KMS-11 (cell line): ENCODE measurements around the gene ACTG2.

ENCODE experiments used
- H2AFZ ChIP-seq: fragments of 200-600 bp; sonication (generic); 2 replicates; pipeline ENCODE4 v1.6.1; 2016; ENCODE audit warnings: antibody characterized with exemption, mixed run types, low read depth
- H3K27ac ChIP-seq: fragments of 200-600 bp; sonication (generic); 2 replicates; pipeline ENCODE4 v1.6.1; 2016; ENCODE audit warnings: mild to moderate bottlenecking, mixed run types
- H3K27me3 ChIP-seq: fragments of 200-600 bp; sonication (generic); 2 replicates; pipeline ENCODE4 v1.6.1; 2017; ENCODE audit warnings: mild to moderate bottlenecking, low read depth, mixed run types, moderate library complexity; ENCODE audit not compliant: insufficient read depth
- H3K36me3 ChIP-seq: fragments of 200-600 bp; sonication (generic); 2 replicates; pipeline ENCODE4 v1.6.1; 2017; ENCODE audit warnings: mild to moderate bottlenecking, mixed run types; ENCODE audit not compliant: insufficient read depth
- H3K4me1 ChIP-seq: fragments of 200-600 bp; sonication (generic); 2 replicates; pipeline ENCODE4 v1.6.1; 2016; ENCODE audit warnings: mild to moderate bottlenecking, low read depth, mixed run types; ENCODE audit not compliant: poor library complexity, severe bottlenecking
- H3K4me2 ChIP-seq: fragments of 200-600 bp; sonication (generic); 2 replicates; pipeline ENCODE4 v1.7.0; 2016; ENCODE audit warnings: mild to moderate bottlenecking, mixed run types
- H3K4me3 ChIP-seq: fragments of 200-600 bp; sonication (generic); IDR thresholded peaks from 2 replicates; pipeline ENCODE4 v1.6.1; 2017; ENCODE audit warnings: low read depth, low read length, mixed read lengths; ENCODE audit not compliant: insufficient read depth
- H3K79me2 ChIP-seq: fragments of 200-600 bp; sonication (generic); 2 replicates; pipeline ENCODE4 v1.6.1; 2016; ENCODE audit warnings: low read depth, mixed run types; ENCODE audit not compliant: insufficient read depth
- H3K9ac ChIP-seq: fragments of 200-600 bp; sonication (generic); 2 replicates; pipeline ENCODE4 v1.6.1; 2016; ENCODE audit warnings: mild to moderate bottlenecking, mixed run types
- H4K20me1 ChIP-seq: fragments of 200-600 bp; sonication (generic); 2 replicates; pipeline ENCODE4 v1.6.1; 2016; ENCODE audit warnings: mild to moderate bottlenecking, mixed run types; ENCODE audit not compliant: insufficient read depth
- TF ChIP-seq, protein P1 (sequence below): fragments of 200-600 bp; sonication (generic); conservative IDR thresholded peaks from 2 replicates; pipeline ENCODE4 v1.6.1; 2017; ENCODE audit warnings: low read depth, mild to moderate bottlenecking, antibody characterized with exemption, low read length, moderate library complexity, mixed read lengths

The ACTG2 gene

DNA sequence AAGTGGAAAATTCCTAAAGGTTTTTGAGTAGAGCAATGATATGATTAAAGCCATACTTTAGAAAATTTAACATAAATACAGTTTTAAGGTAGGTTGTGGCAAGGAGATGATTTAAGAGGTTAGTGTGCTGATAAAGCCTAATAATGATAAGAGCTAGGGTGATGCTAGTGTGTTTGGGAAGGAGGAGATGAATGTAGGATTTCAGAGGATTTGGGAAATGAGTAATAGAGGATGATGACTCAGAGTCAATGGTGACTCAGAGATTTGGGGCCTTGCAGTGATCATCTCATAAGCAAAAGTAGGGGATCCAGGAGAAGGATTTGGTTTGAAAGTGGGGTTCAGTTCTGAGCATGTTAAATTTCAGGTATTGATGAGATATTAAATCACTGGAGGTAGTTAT, 40.8 kb upstream of the ACTG2 start:
- H3K27ac ChIP-seq, result no peak overlapping the region
- no peak overlapping the region for H3K9ac ChIP-seq
- TF ChIP-seq, protein P1, sequence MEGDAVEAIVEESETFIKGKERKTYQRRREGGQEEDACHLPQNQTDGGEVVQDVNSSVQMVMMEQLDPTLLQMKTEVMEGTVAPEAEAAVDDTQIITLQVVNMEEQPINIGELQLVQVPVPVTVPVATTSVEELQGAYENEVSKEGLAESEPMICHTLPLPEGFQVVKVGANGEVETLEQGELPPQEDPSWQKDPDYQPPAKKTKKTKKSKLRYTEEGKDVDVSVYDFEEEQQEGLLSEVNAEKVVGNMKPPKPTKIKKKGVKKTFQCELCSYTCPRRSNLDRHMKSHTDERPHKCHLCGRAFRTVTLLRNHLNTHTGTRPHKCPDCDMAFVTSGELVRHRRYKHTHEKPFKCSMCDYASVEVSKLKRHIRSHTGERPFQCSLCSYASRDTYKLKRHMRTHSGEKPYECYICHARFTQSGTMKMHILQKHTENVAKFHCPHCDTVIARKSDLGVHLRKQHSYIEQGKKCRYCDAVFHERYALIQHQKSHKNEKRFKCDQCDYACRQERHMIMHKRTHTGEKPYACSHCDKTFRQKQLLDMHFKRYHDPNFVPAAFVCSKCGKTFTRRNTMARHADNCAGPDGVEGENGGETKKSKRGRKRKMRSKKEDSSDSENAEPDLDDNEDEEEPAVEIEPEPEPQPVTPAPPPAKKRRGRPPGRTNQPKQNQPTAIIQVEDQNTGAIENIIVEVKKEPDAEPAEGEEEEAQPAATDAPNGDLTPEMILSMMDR, result no peak
- H3K4me1 ChIP-seq, result no peaks in the 10 kb centered on the region
- H4K20me1 ChIP-seq, result no peaks in the 10 kb centered on the region
- H3K36me3 ChIP-seq, result no peaks in the 10 kb centered on the region
- no peak overlapping the region for H2AFZ ChIP-seq
- no peaks in the 10 kb centered on the region for H3K27me3 ChIP-seq
- no peak overlapping the region for H3K4me3 ChIP-seq
- no peak overlapping the region for H3K4me2 ChIP-seq
- H3K79me2 ChIP-seq, result no peaks in the 10 kb centered on the region

- H3K27ac ChIP-seq, result no peak overlapping the region
- H3K27me3 ChIP-seq, result no peaks in the 10 kb centered on the region
- H3K4me1 ChIP-seq, result no peaks in the 10 kb centered on the region
- H3K9ac ChIP-seq, result no peak overlapping the region
- H3K79me2 ChIP-seq, result no peaks in the 10 kb centered on the region
- H4K20me1 ChIP-seq, result no peaks in the 10 kb centered on the region
- no peak overlapping the region for H2AFZ ChIP-seq
- H3K4me2 ChIP-seq, result no peak overlapping the region
- TF ChIP-seq, protein P1, result no peak
- no peak overlapping the region for H3K4me3 ChIP-seq
- no peaks in the 10 kb centered on the region for H3K36me3 ChIP-seq
Observed at GRCh38 chr2:73855526-73855925, 37.3 kb upstream of the ACTG2 start.

GRCh38 chr2:73856214-73856613, 36.6 kb upstream of the ACTG2 start:
- H3K27ac ChIP-seq, result no peak overlapping the region
- no peak overlapping the region for H3K4me3 ChIP-seq
- no peaks in the 10 kb centered on the region for H3K27me3 ChIP-seq
- no peak overlapping the region for H2AFZ ChIP-seq
- H3K79me2 ChIP-seq, result no peaks in the 10 kb centered on the region
- H3K36me3 ChIP-seq, result no peaks in the 10 kb centered on the region
- H3K4me2 ChIP-seq, result no peak overlapping the region
- no peaks in the 10 kb centered on the region for H3K4me1 ChIP-seq
- H4K20me1 ChIP-seq, result no peaks in the 10 kb centered on the region
- no peak overlapping the region for H3K9ac ChIP-seq
- TF ChIP-seq, protein P1, result no peak

GRCh38 chr2:73859721-73860586, 32.9 kb upstream of the ACTG2 start:
- H2AFZ ChIP-seq, result no peak overlapping the region
- no peak overlapping the region for H3K27ac ChIP-seq
- H3K4me2 ChIP-seq, result no peak overlapping the region
- H3K4me3 ChIP-seq, result no peak overlapping the region
- no peaks in the 10 kb centered on the region for H3K4me1 ChIP-seq
- no peaks in the 10 kb centered on the region for H3K27me3 ChIP-seq
- H3K79me2 ChIP-seq, result no peaks in the 10 kb centered on the region
- no peaks in the 10 kb centered on the region for H4K20me1 ChIP-seq
- no peak overlapping the region for H3K9ac ChIP-seq
- TF ChIP-seq, protein P1, result no peak
- no peaks in the 10 kb centered on the region for H3K36me3 ChIP-seq
